DND-41 (cell line): ENCODE measurements around the gene C4orf36.

Source experiments
- ATAC-seq: fragments of 200-7000 bp; cut with Tn5 transposase; 3 replicates; pipeline ENCODE4 v1.9.1; 2021; ENCODE audit warnings: low read depth; ENCODE audit not compliant: insufficient read depth
- DNase-seq: peaks from one replicate; pipeline ENCODE4 v3.0.0-alpha.2; 2020
- H2AFZ ChIP-seq: 2 replicates; pipeline ENCODE4 v1.6.0; 2012; ENCODE audit warnings: low read depth, low read length
- H3K27ac ChIP-seq: 2 replicates; pipeline ENCODE4 v1.5.1; 2012; ENCODE audit warnings: low read length, inconsistent platforms
- H3K27me3 ChIP-seq: fragments of 200-600 bp; sonication (generic); 2 replicates; pipeline ENCODE4 v1.6.0; 2012; ENCODE audit warnings: low read length, mild to moderate bottlenecking, inconsistent platforms; ENCODE audit not compliant: insufficient read depth, poor library complexity
- H3K36me3 ChIP-seq: 2 replicates; pipeline ENCODE4 v1.5.1; 2012; ENCODE audit warnings: low read length, inconsistent platforms; ENCODE audit not compliant: insufficient read depth
- H3K4me1 ChIP-seq: 2 replicates; pipeline ENCODE4 v1.5.1; 2012; ENCODE audit warnings: mild to moderate bottlenecking, low read length; ENCODE audit not compliant: insufficient read depth
- H3K4me2 ChIP-seq: 2 replicates; pipeline ENCODE4 v1.6.0; 2012; ENCODE audit warnings: mild to moderate bottlenecking, moderate library complexity, low read length, inconsistent platforms; ENCODE audit not compliant: insufficient read depth
- H3K4me3 ChIP-seq, 2 experiments: fragments of 200-600 bp in 1 of 2; shearing (Covaris generic) in 1 of 2; 2 replicates each; pipeline ENCODE4 v1.5.1; 2012 to 2016; ENCODE audit warnings: inconsistent platforms in 2 of 2, low read length in 2 of 2, mild to moderate bottlenecking in 2 of 2, low read depth in 1 of 2, moderate library complexity in 1 of 2
- H3K79me2 ChIP-seq: 2 replicates; pipeline ENCODE4 v1.6.0; 2012; ENCODE audit warnings: low read length, inconsistent platforms; ENCODE audit not compliant: insufficient read depth
- H3K9ac ChIP-seq: 2 replicates; pipeline ENCODE4 v1.6.0; 2012; ENCODE audit warnings: low read depth, mild to moderate bottlenecking, inconsistent platforms, low read length, moderate library complexity
- H3K9me3 ChIP-seq: 2 replicates; pipeline ENCODE4 v1.5.1; 2012; ENCODE audit warnings: low read length, moderate library complexity, mild to moderate bottlenecking, inconsistent platforms; ENCODE audit not compliant: insufficient read depth, severe bottlenecking
- H4K20me1 ChIP-seq: 2 replicates; pipeline ENCODE4 v1.6.0; 2012; ENCODE audit warnings: low read length; ENCODE audit not compliant: insufficient read depth
- CTCF ChIP-seq: IDR thresholded peaks from 2 replicates; pipeline ENCODE4 v1.5.1; 2012; ENCODE audit warnings: borderline replicate concordance, low read length, moderate library complexity, mild to moderate bottlenecking; ENCODE audit not compliant: poor library complexity, severe bottlenecking; ENCODE audit errors: extremely low read depth
- EZH2 ChIP-seq: IDR thresholded peaks from 3 replicates; pipeline ENCODE4 v1.6.1; 2012; ENCODE audit warnings: borderline replicate concordance, low read depth, mild to moderate bottlenecking, moderate library complexity, low read length, inconsistent platforms; ENCODE audit not compliant: severe bottlenecking

C4orf36 gene

GRCh38 chr4:86895692-86896488 is 3.7 kb upstream of the C4orf36 start:
- H3K27me3 ChIP-seq: peaks cover 11% of the 10 kb centered on the region
- H3K79me2 ChIP-seq: no peaks in the 10 kb centered on the region
- no peak overlapping the region for H3K9ac ChIP-seq
- TF ChIP-seq CTCF: peak; percentile 89
- TF ChIP-seq EZH2: no peak
- H3K9me3 ChIP-seq: no peaks in the 10 kb centered on the region
- H2AFZ ChIP-seq: no peak overlapping the region
- H3K4me2 ChIP-seq: no peak overlapping the region
- peaks cover 14% of the 10 kb centered on the region for H3K4me1 ChIP-seq
- no peak overlapping the region for H3K4me3 ChIP-seq
- ATAC-seq: peak; percentile 71
- H4K20me1 ChIP-seq: no peaks in the 10 kb centered on the region
- no peaks in the 10 kb centered on the region for H3K36me3 ChIP-seq
- H3K27ac ChIP-seq: no peak overlapping the region
- no peak for DNase-seq

DNA sequence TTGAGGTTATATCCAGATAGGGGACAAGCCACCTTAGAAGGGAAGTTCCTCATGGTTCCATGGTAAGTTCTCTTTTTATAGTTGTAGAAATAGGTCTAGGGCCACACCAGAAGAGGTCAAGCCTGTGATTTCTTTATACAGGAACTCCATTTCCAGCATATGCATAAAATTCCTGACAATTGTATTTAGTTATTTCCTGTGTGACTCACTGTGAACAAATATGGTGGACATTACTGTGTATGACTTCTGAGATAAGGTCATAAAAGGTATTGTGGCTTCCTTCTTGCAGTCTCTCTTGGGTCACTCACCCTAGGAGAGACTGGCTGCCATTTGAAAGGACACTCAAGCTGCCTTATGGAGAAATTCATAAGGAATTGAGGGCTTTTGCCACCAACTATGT is 2.2 kb upstream of the C4orf36 start:
- no peak for DNase-seq
- H3K9me3 ChIP-seq: no peaks in the 10 kb centered on the region
- no peaks in the 10 kb centered on the region for H3K79me2 ChIP-seq
- no peak for ATAC-seq
- no peaks in the 10 kb centered on the region for H4K20me1 ChIP-seq
- peaks cover 11% of the 10 kb centered on the region for H3K27me3 ChIP-seq
- H2AFZ ChIP-seq: no peak overlapping the region
- H3K27ac ChIP-seq: no peak overlapping the region
- TF ChIP-seq CTCF: no peak
- no peak for TF ChIP-seq EZH2
- H3K4me3 ChIP-seq: no peak overlapping the region
- no peak overlapping the region for H3K4me2 ChIP-seq
- no peak overlapping the region for H3K9ac ChIP-seq
- no peaks in the 10 kb centered on the region for H3K36me3 ChIP-seq
- peaks cover 14% of the 10 kb centered on the region for H3K4me1 ChIP-seq

GRCh38 chr4:86893136-86893535 is 914 bp upstream of the C4orf36 start:
- peaks cover 11% of the 10 kb centered on the region for H3K27me3 ChIP-seq
- H3K27ac ChIP-seq: no peak overlapping the region
- no peak overlapping the region for H3K4me3 ChIP-seq
- H3K4me1 ChIP-seq: peaks cover 14% of the 10 kb centered on the region
- H2AFZ ChIP-seq: no peak overlapping the region
- no peaks in the 10 kb centered on the region for H3K36me3 ChIP-seq
- DNase-seq (no peak), ATAC-seq (no peak)
- no peaks in the 10 kb centered on the region for H3K79me2 ChIP-seq
- TF ChIP-seq EZH2: no peak
- H4K20me1 ChIP-seq: no peaks in the 10 kb centered on the region
- H3K9me3 ChIP-seq: no peaks in the 10 kb centered on the region
- H3K9ac ChIP-seq: no peak overlapping the region
- H3K4me2 ChIP-seq: peak overlapping the region; percentile 71; the same call in 1 of the 2 replicates

GRCh38 chr4:86892636-86892960 is 376 bp upstream of the C4orf36 start:
- H3K4me1 ChIP-seq: peaks cover 14% of the 10 kb centered on the region
- H3K4me3 ChIP-seq: peak overlapping the region; percentile 21 to 57; a peak in 3 of 4 replicates
- peaks cover 11% of the 10 kb centered on the region for H3K27me3 ChIP-seq
- H3K9ac ChIP-seq: peak overlapping the region; percentile 53
- H3K4me2 ChIP-seq: peak overlapping the region; percentile 71
- TF ChIP-seq EZH2 (no peak), CTCF (no peak)
- DNase-seq (no peak), ATAC-seq (peak; percentile 41; the same call in 2 of the 3 replicates)
- H3K27ac ChIP-seq: no peak overlapping the region
- H3K36me3 ChIP-seq: no peaks in the 10 kb centered on the region
- no peaks in the 10 kb centered on the region for H4K20me1 ChIP-seq
- no peaks in the 10 kb centered on the region for H3K9me3 ChIP-seq
- H2AFZ ChIP-seq: peak overlapping the region; percentile 71
- no peaks in the 10 kb centered on the region for H3K79me2 ChIP-seq
